ENCODE measurements around the gene PPM1H.
A peak's percentile ranks its signal among the peaks of the same experiment; 100 is the strongest.
"Not testable (repeated sequence)": the region's sequence is repeated elsewhere in the genome, so short reads cannot be mapped to it uniquely, and the experiment has no call there.

Gene PPM1H

GRCh38 chr12:62943779-62944395 lies 8.9 kb upstream of the PPM1H start:
- no peak overlapping the region for H3K4me3 ChIP-seq (ENCODE audit: low read length)
- no peak for DNase-seq (ENCODE audit: low read depth)
- TF ChIP-seq CTCF (IDR thresholded peaks at IDR 0.05; ENCODE audit: insufficient read depth, low read depth, low read length, missing control alignments), result no peak

GRCh38 chr12:62942316-62942715 lies 7.4 kb upstream of the PPM1H start:
- not testable (repeated sequence) for DNase-seq (ENCODE audit: low read depth); H3K4me3 ChIP-seq (ENCODE audit: low read length)

- H3K4me3 ChIP-seq (ENCODE audit: low read length), result peak overlapping the region; percentile 49
- peak; percentile 14 for DNase-seq (ENCODE audit: low read depth)
- TF ChIP-seq CTCF (IDR thresholded peaks at IDR 0.05; ENCODE audit: insufficient read depth, low read depth, low read length, missing control alignments), result no peak
Observed at GRCh38 chr12:62934239-62934798, 631 bp downstream of the PPM1H start.

GRCh38 chr12:62933602-62934238 lies 1.2 kb downstream of the PPM1H start:
- H3K4me3 ChIP-seq (ENCODE audit: low read length), result peak overlapping the region; percentile 49
- no peak for DNase-seq (ENCODE audit: low read depth)
- TF ChIP-seq CTCF (IDR thresholded peaks at IDR 0.05; ENCODE audit: insufficient read depth, low read depth, low read length, missing control alignments), result no peak

- no peak for DNase-seq (ENCODE audit: low read depth)
- no peak for TF ChIP-seq CTCF (IDR thresholded peaks at IDR 0.05; ENCODE audit: insufficient read depth, low read depth, low read length, missing control alignments)
- H3K4me3 ChIP-seq (ENCODE audit: low read length), result peak overlapping the region; percentile 49
Observed at GRCh38 chr12:62933220-62933601, 1.7 kb downstream of the PPM1H start.

- DNase-seq (ENCODE audit: low read depth), result no peak
- no peak overlapping the region for H3K4me3 ChIP-seq (ENCODE audit: low read length)
- no peak for TF ChIP-seq CTCF (IDR thresholded peaks at IDR 0.05; ENCODE audit: insufficient read depth, low read depth, low read length, missing control alignments)
Observed at GRCh38 chr12:62931477-62931876, 3.5 kb downstream of the PPM1H start.

GRCh38 chr12:62930546-62931425 lies 4.2 kb downstream of the PPM1H start:
- TF ChIP-seq CTCF (IDR thresholded peaks at IDR 0.05; ENCODE audit: insufficient read depth, low read depth, low read length, missing control alignments), result no peak
- DNase-seq (ENCODE audit: low read depth), result peak; percentile 24
- H3K4me3 ChIP-seq (ENCODE audit: low read length), result no peak overlapping the region

All from epithelial cell of esophagus (primary cell).